Activated CD4-positive, CD25-positive, alpha-beta regulatory T cell treated with anti-CD3 and anti-CD28 coated beads, Interleukin-2, amount 50 U/mL, for 24 hours (primary cell): ENCODE measurements around the gene GPRASP3.

Source experiments
- ATAC-seq, 2 donors: fragments of 150-1000 bp; cut with Tn5 transposase; one replicate each; pipeline ENCODE4 v1.10.0; 2021; ENCODE audit warnings: mild to moderate bottlenecking in 1 of 2, moderate library complexity in 1 of 2

GPRASP3 gene

GRCh38 chrX:102765217-102765616, 44.7 kb downstream of the GPRASP3 start:
- ATAC-seq = no peak

GRCh38 chrX:102765809-102766208, 45.3 kb downstream of the GPRASP3 start:
- ATAC-seq = no peak

DNA sequence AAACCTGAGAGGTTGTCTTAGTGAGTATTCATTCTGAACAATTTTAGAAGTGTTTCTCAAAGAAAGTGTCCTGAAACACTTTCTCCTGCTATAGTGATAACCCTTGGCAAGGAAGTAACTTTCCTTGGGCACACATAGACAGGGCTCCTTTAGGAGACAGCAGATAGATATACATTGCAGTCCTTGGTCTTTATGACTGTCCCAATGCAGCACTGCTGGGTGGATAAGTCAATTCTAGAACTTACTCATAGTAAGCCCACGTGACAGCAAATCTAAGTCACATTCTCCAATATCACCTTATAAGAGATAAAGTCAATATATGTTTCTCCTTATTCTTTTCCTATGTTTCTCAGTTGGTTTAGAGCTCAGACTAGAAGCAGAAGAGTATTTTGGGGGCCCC, 46.7 kb downstream of the GPRASP3 start:
- ATAC-seq = peak; percentile 34 to 65

- ATAC-seq = peak; percentile 84 to 85
Measured at GRCh38 chrX:102768987-102769761, 48.6 kb downstream of the GPRASP3 start.
